GM15510 (cell line): ENCODE measurements around the gene TAPT1.

Experiments
- POLR2A ChIP-seq: IDR thresholded peaks from 3 replicates; pipeline ENCODE4 v1.6.1; 2011; ENCODE audit warnings: borderline replicate concordance; ENCODE audit not compliant: insufficient read length; ENCODE audit errors: extremely low read depth

The TAPT1 gene

DNA sequence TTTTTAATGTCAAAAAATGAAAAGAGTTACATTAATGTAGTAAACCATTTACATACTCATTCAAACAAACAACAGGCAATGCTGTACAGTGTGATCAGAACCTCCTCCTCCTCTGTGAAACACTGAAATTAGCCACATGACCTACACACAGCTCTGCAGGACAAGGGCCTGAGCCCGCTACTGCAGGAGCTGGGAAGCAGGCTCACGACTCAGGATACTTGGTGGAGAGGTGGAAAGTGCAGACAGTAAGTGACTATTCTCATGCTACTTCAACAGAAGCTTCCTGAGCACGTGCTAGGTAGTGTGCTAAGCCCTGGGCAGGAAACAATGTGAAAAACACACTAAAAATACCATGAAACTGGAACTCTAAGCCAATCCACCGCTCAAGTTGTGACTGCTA is 56.8 kb downstream of the TAPT1 start:
- no peak for TF ChIP-seq POLR2A

DNA sequence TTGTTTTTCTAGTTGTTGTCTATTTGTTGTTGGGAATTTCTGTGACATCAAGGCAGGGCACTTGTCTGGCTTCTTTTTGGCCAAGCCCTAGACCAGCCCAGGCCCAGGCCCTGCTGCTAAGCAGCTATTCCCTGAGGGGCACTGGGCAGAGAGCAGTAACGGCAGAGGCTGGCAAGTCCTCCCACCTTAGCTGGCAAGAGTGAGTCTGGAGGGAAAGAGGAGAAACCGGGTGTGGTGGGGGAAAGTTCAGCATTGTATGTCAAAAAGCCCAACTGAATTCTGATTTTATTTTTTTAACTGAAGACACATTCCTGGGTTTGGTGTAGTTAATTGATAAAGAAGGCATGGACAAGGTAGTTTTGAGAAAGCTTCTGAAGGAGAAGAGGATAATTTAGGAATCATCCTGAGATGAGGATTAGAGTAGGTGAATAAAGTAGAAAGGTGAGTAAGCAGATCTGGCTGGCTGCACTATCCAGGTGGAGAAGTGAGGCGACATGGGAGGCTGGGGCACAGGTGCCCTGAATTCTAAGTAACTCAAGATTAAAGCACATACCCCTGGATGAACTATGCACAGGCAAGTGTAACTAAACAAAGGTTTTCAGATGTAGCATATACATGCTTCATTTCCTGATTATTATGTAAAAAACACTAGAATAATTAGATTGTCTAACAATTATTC is 57.4 kb downstream of the TAPT1 start:
- TF ChIP-seq POLR2A, result no peak

GRCh38 chr4:16168144-16168543 is 58.1 kb downstream of the TAPT1 start:
- TF ChIP-seq POLR2A, result no peak

DNA sequence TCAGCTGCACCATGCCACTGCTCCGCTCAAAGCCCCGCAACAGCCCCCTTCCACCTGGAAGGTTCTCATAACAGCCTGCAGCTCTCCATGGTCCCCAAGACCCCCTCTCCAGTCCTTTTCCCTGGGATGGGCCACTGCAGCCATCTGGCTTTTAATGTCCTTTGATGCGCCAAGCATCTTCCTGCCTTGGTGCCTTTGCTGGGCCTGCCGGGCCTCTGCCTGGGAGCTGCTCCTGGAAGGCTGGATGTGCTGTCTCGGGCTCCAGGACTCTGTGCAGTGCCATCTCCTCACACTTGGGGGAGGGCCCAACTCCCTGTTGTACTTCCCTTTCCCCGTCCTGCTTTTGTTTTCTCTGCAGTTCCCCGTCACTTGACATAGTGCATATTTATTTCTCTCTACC is 60.3 kb downstream of the TAPT1 start:
- no peak for TF ChIP-seq POLR2A

GRCh38 chr4:16162891-16163290 is 63.4 kb downstream of the TAPT1 start:
- no peak for TF ChIP-seq POLR2A

GRCh38 chr4:16161851-16162408 is 64.3 kb downstream of the TAPT1 start:
- TF ChIP-seq POLR2A, result no peak

GRCh38 chr4:16160457-16160856 is 65.8 kb downstream of the TAPT1 start:
- no peak for TF ChIP-seq POLR2A

DNA sequence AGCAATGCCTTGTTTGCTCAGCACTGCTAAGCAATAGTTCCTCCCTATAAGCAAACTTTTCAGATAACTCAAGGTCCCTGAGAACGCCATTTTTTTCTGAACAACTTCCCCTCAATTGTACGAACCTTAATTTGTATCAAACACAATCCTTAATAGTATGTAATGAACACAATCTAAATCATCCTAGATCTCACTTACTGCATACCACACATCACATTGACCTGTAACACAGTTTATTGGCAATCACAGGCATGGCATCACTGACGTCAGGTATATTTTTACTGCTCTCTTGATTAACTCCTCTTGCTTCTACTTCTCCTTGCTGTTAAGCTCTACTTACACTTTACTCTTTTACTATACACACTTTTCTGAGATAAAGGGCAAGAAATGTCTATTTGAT is 67.0 kb downstream of the TAPT1 start:
- TF ChIP-seq POLR2A, result no peak

- TF ChIP-seq POLR2A, result no peak
Measured at GRCh38 chr4:16158504-16158852, 67.8 kb downstream of the TAPT1 start.

GRCh38 chr4:16157609-16158503 is 68.4 kb downstream of the TAPT1 start:
- TF ChIP-seq POLR2A, result no peak

DNA sequence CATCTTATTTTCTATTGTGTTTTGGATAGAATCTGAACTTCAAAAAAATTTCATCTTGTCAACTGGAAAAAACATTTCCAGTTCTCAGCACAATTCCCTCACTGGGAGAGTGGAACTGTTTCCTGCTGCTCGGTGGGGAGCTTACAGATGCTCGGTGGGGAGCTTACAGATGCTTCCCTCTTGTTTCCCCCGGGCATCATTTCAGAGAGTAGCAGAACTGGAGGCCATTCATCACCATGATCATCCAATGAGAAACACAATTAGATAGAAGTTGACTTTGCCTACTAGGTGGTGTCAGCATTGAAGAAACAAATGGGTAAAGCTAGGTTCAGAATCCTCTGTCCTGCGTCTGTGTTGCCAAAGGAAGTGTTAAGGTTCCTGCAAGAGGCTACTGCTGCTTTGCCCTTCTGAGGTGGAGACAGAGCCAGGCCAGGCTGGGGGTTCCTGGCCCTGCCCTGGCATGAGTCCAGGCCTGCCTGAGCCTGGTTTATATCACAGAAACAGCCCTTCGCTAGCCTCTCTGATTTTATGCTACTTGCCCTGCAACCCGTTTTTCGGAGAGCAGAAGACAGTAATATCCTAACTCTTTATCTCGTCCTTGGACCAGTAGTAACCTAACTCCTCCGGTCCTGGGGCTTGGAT is 70.6 kb downstream of the TAPT1 start:
- TF ChIP-seq POLR2A, result no peak

DNA sequence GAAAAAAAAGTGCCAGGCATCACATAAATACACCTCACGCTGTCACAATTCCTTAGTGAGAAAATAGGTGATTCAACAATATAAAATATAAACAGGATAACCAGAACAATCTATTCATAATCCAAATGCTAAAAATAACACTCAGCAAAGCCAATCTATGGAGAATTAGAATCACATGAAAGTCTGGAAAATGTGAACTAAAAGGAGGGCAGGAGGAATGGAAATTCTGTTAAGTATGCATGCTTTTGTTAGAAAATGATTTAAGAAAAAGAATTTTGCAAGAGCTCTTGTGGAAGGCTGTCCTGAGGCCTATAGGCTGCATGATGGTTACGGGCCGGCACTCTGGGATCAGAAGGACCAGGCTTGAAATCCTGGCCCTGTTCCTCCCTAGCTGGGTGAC is 71.8 kb downstream of the TAPT1 start:
- no peak for TF ChIP-seq POLR2A

DNA sequence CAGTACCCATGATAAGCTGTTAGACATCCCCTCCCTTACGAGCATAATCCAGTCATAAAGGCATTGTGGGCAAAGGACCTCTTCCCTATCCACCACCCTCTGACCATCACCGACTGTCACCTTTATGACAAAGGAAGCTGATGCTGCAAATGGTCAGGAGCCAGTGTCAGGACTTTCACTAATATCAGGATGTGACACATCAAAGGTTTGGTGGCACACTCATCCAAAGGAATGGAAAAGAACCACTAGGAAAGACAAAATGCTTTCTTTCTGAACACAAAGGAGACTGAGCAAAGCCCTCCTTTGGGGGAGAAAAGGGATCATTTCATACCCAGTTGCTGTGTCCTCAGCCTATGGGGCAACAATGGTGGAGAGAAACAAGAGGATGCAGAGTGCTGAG is 75.6 kb downstream of the TAPT1 start:
- TF ChIP-seq POLR2A, result no peak

GRCh38 chr4:16142598-16143310 is 83.5 kb downstream of the TAPT1 start:
- TF ChIP-seq POLR2A, result no peak

GRCh38 chr4:16140879-16141249 is 85.4 kb downstream of the TAPT1 start:
- TF ChIP-seq POLR2A, result no peak

GRCh38 chr4:16140231-16140878 is 85.9 kb downstream of the TAPT1 start:
- TF ChIP-seq POLR2A, result no peak
